Left lobe of liver (tissue), 2 donors: Measurements from ENCODE around the gene LRRC45. TPM values are rescaled to one million over a fixed set of nuclear protein-coding genes. Genes with fewer than 3 reads are reported as not detected.

ENCODE experiments used
- ATAC-seq: fragments of 200-7000 bp; cut with Tn5 transposase; one replicate; pipeline ENCODE4 v1.9.1; 2020; ENCODE audit warnings: mild to moderate bottlenecking, moderate library complexity
- DNase-seq: peaks from one replicate; pipeline ENCODE4 v3.0.0-alpha.2; 2020; ENCODE audit warnings: low spot score
- total RNA-seq: library from RNA; stranded (reverse); gene quantifications from one replicate; pipeline ENCODE4 v1.2.1, GENCODE V29; 2021
- donor health status: DM: no; HTN: no; CAD: no; lungs with moderate emphysema.
- donor health status: DM: no; HTN: yes; CAD: no.

Gene LRRC45
- total RNA-seq, 1 donor from 2014 or later, result 19.4 TPM

GRCh38 chr17:82006468-82007227, 16.5 kb upstream of the LRRC45 start:
- DNase-seq (no peak), ATAC-seq (no peak)

GRCh38 chr17:82007228-82007494, 15.9 kb upstream of the LRRC45 start:
- ATAC-seq, result no peak
- DNase-seq, result no peak

- DNase-seq, result no peak
- no peak for ATAC-seq
Observed at GRCh38 chr17:82007495-82008257, 15.4 kb upstream of the LRRC45 start.

- DNase-seq, result no peak
Observed at GRCh38 chr17:82008258-82008940, 14.7 kb upstream of the LRRC45 start.

GRCh38 chr17:82008941-82009405, 14.1 kb upstream of the LRRC45 start:
- no peak for ATAC-seq
- no peak for DNase-seq

More at GRCh38 chr17:82008258-82008940, 14.7 kb upstream of the LRRC45 start:
- ATAC-seq, result no peak

GRCh38 chr17:82009413-82009812, 13.7 kb upstream of the LRRC45 start:
- DNase-seq (no peak), ATAC-seq (no peak)

GRCh38 chr17:82010575-82011525, 12.3 kb upstream of the LRRC45 start:
- DNase-seq, result no peak
- ATAC-seq, result no peak

- ATAC-seq, result no peak
Observed at GRCh38 chr17:82011617-82012187, 11.4 kb upstream of the LRRC45 start.

GRCh38 chr17:82012261-82012639, 10.9 kb upstream of the LRRC45 start:
- ATAC-seq (no peak), DNase-seq (no peak)

More at GRCh38 chr17:82011617-82012187, 11.4 kb upstream of the LRRC45 start:
- no peak for DNase-seq

- DNase-seq (no peak), ATAC-seq (no peak)
Observed at GRCh38 chr17:82012640-82013295, 10.3 kb upstream of the LRRC45 start.

GRCh38 chr17:82013341-82013740, 9.8 kb upstream of the LRRC45 start:
- DNase-seq (no peak), ATAC-seq (no peak)

GRCh38 chr17:82013772-82014321, 9.3 kb upstream of the LRRC45 start:
- ATAC-seq (no peak), DNase-seq (no peak)

- DNase-seq, result no peak
- ATAC-seq, result no peak
Observed at GRCh38 chr17:82014432-82014831, 8.7 kb upstream of the LRRC45 start.

GRCh38 chr17:82014971-82015310, 8.2 kb upstream of the LRRC45 start:
- ATAC-seq (no peak), DNase-seq (no peak)

GRCh38 chr17:82015311-82015971, 7.7 kb upstream of the LRRC45 start:
- DNase-seq, result no peak
- no peak for ATAC-seq

- no peak for ATAC-seq
- no peak for DNase-seq
Observed at GRCh38 chr17:82016061-82016874, 6.8 kb upstream of the LRRC45 start.

- ATAC-seq (no peak), DNase-seq (no peak)
Observed at GRCh38 chr17:82016875-82017459, 6.1 kb upstream of the LRRC45 start.

GRCh38 chr17:82017612-82018151, 5.4 kb upstream of the LRRC45 start:
- DNase-seq, result no peak
- no peak for ATAC-seq
